ENCODE data around the gene GPR132. TPM values are rescaled to one million over a fixed set of nuclear protein-coding genes. Genes with fewer than 3 reads are reported as not detected.

Gene GPR132
- total RNA-seq, 1 donor from 2014 or later, result 9.1 TPM

- Histone ChIP-seq H3K4me1 (peaks cover 26% of the 10 kb centered on the region), H3K9me3 (no peaks in the 10 kb centered on the region), H3K36me3 (no peaks in the 10 kb centered on the region), H3K4me3 (no peak overlapping the region), H3K27me3 (no peaks in the 10 kb centered on the region), H3K27ac (no peak overlapping the region)
- intact Hi-C loops (cut with DNase I), result no loop called here
- TF ChIP-seq POLR2A (IDR thresholded peaks at IDR 0.05), result no peak
- TF ChIP-seq POLR2AphosphoS5 (IDR thresholded peaks at IDR 0.05; ENCODE audit: insufficient read depth in 1 of 2, low read depth in 1 of 2), result no peak
- TF ChIP-seq CTCF (IDR thresholded peaks at IDR 0.05), result no peak
- peak in 1 of 2 donors; percentile 84 for DNase-seq (ENCODE audit: extremely low spot score in 2 of 2)
These were observed 10.4 kb upstream of the GPR132 start for GRCh38 chr14:105075379-105076295.

DNA sequence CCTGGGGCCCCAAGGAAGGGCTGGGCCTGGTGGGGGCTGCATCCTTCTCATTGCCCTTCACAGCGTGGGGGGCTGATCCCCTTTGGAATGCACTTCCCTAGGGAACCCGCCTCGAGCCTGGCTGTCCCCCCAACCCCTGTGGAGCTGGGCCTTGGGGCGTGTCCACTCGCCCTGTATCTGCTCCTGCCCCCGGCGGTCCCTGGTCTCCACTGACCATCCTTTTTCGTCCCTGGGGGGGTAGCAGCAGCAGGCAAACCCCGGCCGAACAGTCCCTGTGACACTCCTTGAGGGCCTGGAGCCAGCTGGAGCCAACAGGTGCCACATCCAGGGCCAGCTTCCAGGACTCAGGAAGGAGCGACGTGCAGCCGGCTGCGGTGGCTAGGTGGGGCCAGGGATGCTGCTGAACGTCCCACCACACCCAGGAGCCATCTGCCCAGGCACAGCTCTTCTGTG lies 9.4 kb upstream of the GPR132 start:
- TF ChIP-seq CTCF (IDR thresholded peaks at IDR 0.05), result no peak
- no peak for TF ChIP-seq POLR2A (IDR thresholded peaks at IDR 0.05)
- no peak for TF ChIP-seq POLR2AphosphoS5 (IDR thresholded peaks at IDR 0.05; ENCODE audit: insufficient read depth in 1 of 2, low read depth in 1 of 2)
- DNase-seq (ENCODE audit: extremely low spot score in 2 of 2), result no peak
- Histone ChIP-seq H3K27me3 (no peaks in the 10 kb centered on the region), H3K27ac (no peak overlapping the region), H3K9me3 (no peaks in the 10 kb centered on the region), H3K4me1 (peaks cover 26% of the 10 kb centered on the region), H3K36me3 (no peaks in the 10 kb centered on the region), H3K4me3 (no peak overlapping the region)
- intact Hi-C loops (cut with DNase I), result no loop called here

DNA sequence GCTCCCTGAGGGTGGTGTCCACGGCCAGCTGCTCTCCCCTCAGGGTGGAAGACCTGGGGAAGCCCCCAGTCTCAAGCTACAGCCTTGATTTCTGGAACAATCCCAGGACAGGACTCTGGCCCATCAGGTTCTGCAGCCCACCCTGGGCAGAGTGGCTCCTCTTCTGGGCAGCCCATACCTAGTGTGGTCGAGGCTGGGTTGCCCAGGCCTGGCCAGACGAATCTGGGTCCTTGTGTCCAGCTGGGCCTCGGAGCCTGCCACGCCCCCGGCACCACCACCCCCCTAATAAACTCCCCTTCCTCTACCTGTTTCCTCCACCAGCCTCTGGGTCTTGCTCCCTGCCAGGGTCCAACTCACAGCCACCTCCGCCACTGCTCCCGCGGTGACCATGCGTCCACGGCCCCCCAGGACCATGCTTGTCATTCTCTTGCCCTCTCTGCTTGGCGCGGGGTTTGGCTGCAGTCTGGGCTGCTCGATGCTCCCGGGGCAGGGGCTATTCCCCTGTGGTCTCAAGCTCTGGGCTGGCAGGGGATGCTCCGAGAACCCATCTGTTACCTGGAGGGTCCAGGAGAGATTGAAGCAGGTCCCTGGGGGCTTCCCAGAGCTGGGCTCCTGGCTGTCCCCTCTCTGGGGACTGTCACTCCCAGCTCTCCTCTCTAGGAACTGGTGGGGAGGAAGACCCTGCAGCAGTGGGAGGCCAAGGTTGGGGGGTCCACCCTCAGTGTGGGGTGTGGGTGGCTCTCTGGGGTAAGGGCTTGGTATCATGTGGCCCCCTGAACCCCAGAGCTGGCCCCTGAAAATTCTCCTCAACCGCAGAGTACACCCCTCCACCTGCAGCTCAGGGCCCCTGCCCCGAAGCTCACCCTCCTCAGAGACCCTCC lies 8.7 kb upstream of the GPR132 start:
- peaks cover 26% of the 10 kb centered on the region for H3K4me1 ChIP-seq
- H3K9me3 ChIP-seq, result no peaks in the 10 kb centered on the region
- H3K27me3 ChIP-seq, result no peaks in the 10 kb centered on the region
- no peak overlapping the region for H3K4me3 ChIP-seq
- H3K36me3 ChIP-seq, result no peaks in the 10 kb centered on the region
- intact Hi-C loops (cut with DNase I), result no loop called here
- TF ChIP-seq POLR2A (IDR thresholded peaks at IDR 0.05), result no peak
- no peak for TF ChIP-seq POLR2AphosphoS5 (IDR thresholded peaks at IDR 0.05; ENCODE audit: insufficient read depth in 1 of 2, low read depth in 1 of 2)
- TF ChIP-seq CTCF (IDR thresholded peaks at IDR 0.05), result no peak
- H3K27ac ChIP-seq, result no peak overlapping the region
- no peak for DNase-seq (ENCODE audit: extremely low spot score in 2 of 2)

DNA sequence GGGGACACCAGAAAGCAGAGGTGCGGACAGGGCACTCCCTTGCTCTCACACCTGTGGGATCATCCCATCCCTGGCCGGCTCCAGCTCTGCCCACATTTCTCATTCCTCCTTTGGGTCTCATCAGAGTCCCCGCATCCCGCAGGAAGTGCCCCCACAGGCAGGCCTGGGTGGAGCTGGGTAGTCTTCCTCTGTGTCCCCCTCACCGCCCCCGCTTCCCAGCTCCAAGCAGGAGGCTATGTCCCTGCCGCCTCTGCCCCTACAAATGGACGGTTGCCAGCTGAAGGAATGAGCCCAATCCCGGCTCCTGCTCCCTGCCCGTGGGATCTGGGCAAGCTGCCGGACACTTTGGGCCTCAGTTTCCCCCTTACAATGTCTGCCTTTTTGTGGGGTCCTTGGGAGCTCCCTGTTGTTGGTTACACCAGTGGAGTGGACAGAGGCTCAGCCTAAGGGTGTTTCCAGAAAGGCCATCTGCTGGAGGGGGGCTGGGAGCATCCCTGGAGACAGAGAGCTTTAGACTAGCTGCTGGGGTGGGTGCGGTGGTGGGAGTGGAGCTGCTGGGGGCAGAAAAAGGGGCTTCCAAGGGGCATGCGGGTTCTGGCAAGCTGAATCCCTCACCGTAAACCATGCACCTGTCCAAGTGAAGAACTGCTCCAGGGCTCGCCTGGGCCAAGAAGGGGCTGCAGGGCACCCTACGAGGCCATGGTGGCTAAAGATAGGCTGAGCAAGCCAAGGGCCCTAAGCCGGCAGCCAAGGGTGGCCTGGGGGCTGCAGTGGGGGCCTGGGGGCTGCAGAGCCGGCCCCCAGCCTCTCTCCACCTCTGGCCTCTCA lies 7.9 kb upstream of the GPR132 start:
- Histone ChIP-seq H3K9me3 (no peaks in the 10 kb centered on the region), H3K27ac (no peak overlapping the region), H3K27me3 (no peaks in the 10 kb centered on the region), H3K4me3 (no peak overlapping the region), H3K4me1 (peaks cover 26% of the 10 kb centered on the region), H3K36me3 (no peaks in the 10 kb centered on the region)
- DNase-seq (ENCODE audit: extremely low spot score in 2 of 2), result no peak
- TF ChIP-seq POLR2A (IDR thresholded peaks at IDR 0.05) (no peak), POLR2AphosphoS5 (IDR thresholded peaks at IDR 0.05; ENCODE audit: insufficient read depth in 1 of 2, low read depth in 1 of 2) (no peak), CTCF (IDR thresholded peaks at IDR 0.05) (no peak)
- intact Hi-C loops (cut with DNase I), result no loop called here

Measured in vagina (tissue), 2 donors.